Esophagus muscularis mucosa (tissue), 3 donors: ENCODE results near the gene SLC23A2.

Experiments used
- EP300 ChIP-seq: sonication (generic); formaldehyde crosslinking; IDR thresholded peaks from one replicate; pipeline ENCODE4 v1.6.1; 2017; ENCODE audit warnings: antibody characterized with exemption
- TF ChIP-seq, protein P1 (sequence below), 3 experiments: fragments of 200-600 bp in 2 of 3; fragments of 450-650 bp in 1 of 3; sonication (generic) in 2 of 3; IDR thresholded peaks; one replicate each; pipeline ENCODE4 v1.5.1; 2017 to 2019; ENCODE audit warnings: antibody characterized with exemption in 3 of 3, mild to moderate bottlenecking in 2 of 3, moderate library complexity in 1 of 3

GRCh38 chr20:4937407-4938319 is 63.6 kb downstream of the SLC23A2 start:
- TF ChIP-seq, protein P1, sequence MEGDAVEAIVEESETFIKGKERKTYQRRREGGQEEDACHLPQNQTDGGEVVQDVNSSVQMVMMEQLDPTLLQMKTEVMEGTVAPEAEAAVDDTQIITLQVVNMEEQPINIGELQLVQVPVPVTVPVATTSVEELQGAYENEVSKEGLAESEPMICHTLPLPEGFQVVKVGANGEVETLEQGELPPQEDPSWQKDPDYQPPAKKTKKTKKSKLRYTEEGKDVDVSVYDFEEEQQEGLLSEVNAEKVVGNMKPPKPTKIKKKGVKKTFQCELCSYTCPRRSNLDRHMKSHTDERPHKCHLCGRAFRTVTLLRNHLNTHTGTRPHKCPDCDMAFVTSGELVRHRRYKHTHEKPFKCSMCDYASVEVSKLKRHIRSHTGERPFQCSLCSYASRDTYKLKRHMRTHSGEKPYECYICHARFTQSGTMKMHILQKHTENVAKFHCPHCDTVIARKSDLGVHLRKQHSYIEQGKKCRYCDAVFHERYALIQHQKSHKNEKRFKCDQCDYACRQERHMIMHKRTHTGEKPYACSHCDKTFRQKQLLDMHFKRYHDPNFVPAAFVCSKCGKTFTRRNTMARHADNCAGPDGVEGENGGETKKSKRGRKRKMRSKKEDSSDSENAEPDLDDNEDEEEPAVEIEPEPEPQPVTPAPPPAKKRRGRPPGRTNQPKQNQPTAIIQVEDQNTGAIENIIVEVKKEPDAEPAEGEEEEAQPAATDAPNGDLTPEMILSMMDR (IDR thresholded peaks at IDR 0.05), result no peak
- no peak for TF ChIP-seq EP300
